GM23248 (cell line): ENCODE data around the gene NIT1.

ENCODE experiments used
- EZH2 ChIP-seq: fragments of 200-600 bp; sonication (generic); IDR thresholded peaks from 2 replicates; pipeline ENCODE4 v1.6.1; 2018; ENCODE audit warnings: antibody characterized with exemption, mild to moderate bottlenecking; ENCODE audit not compliant: insufficient read depth, poor library complexity, severe bottlenecking
- EZH2phosphoT487 ChIP-seq: fragments of 200-600 bp; sonication (generic); IDR thresholded peaks from 2 replicates; pipeline ENCODE4 v1.6.1; 2018; ENCODE audit warnings: antibody characterized with exemption, moderate library complexity, mild to moderate bottlenecking, low read depth; ENCODE audit not compliant: insufficient read depth

- TF ChIP-seq EZH2 (no peak), EZH2phosphoT487 (no peak)
Observed at GRCh38 chr1:161121834-161122233, 3.9 kb downstream of the NIT1 start.
